Testis (tissue), 3 donors: ENCODE data around the gene SPRYD3. TPM values are rescaled to one million over a fixed set of nuclear protein-coding genes. Genes with fewer than 3 reads are reported as not detected.
A peak's percentile ranks its signal among the peaks of the same experiment; 100 is the strongest.

Source experiments
- DNase-seq: peaks from one replicate; pipeline ENCODE4 v3.0.0-alpha.2; 2019
- H3K27ac ChIP-seq, 2 donors: fragments of 200-600 bp; sonication (generic); one replicate each; pipeline ENCODE4 v1.5.1; 2019
- H3K27me3 ChIP-seq: fragments of 200-600 bp; sonication (generic); one replicate; pipeline ENCODE4 v1.5.1; 2019
- H3K36me3 ChIP-seq: fragments of 200-600 bp; sonication (generic); one replicate; pipeline ENCODE4 v1.5.1; 2017; ENCODE audit warnings: low read depth; ENCODE audit errors: missing control alignments
- H3K4me1 ChIP-seq: fragments of 200-600 bp; sonication (generic); one replicate; pipeline ENCODE4 v1.5.1; 2019
- H3K4me3 ChIP-seq, 2 donors: fragments of 200-600 bp; sonication (generic); one replicate each; pipeline ENCODE4 v1.5.1; 2017 to 2019
- H3K9me3 ChIP-seq: fragments of 200-600 bp; sonication (generic); one replicate; pipeline ENCODE4 v1.5.1; 2017
- CTCF ChIP-seq, 3 experiments: fragments of 450-650 bp in 2 of 3; fragments of 200-600 bp in 1 of 3; sonication (generic) in 1 of 3; IDR thresholded peaks; one replicate each; pipeline ENCODE4 v1.5.1; 2016 to 2019; ENCODE audit warnings: antibody characterized with exemption in 3 of 3, mild to moderate bottlenecking in 2 of 3, moderate library complexity in 1 of 3
- POLR2A ChIP-seq: fragments of 450-650 bp; IDR thresholded peaks from one replicate; pipeline ENCODE4 v1.6.1; 2017; ENCODE audit warnings: antibody characterized with exemption, mild to moderate bottlenecking, moderate library complexity
- WGBS, 2 donors: methylation state at CpG; one replicate each; pipeline ENCODE4 v1.1.5; 2018; 5-methylcytosine and 5-hydroxymethylcytosine counted together
- intact Hi-C: fragments of 100-400 bp; cut with DNase I; formaldehyde crosslinking; loops from one replicate; pipeline ENCODE4 v1.15.1; 2023; ENCODE audit warnings: low total_unique reads
- polyA plus RNA-seq: library from polyadenylated mRNA; stranded (reverse); fragments of 350-450 nt; fragmentation: Illumina TruSeq; extraction: RNeasy Lipid Tissue Mini Kit (QIAGEN cat#74804); gene quantifications from one replicate; pipeline ENCODE4 v1.2.3, GENCODE V29; 2014; ENCODE audit warnings: low read depth, low replicate concordance; ENCODE audit not compliant: insufficient read depth
- total RNA-seq, 2 donors: library from RNA; depleted of rRNA; stranded (reverse); fragments of >200 nt; gene quantifications; one replicate each; pipeline ENCODE4 v1.2.3, GENCODE V29; 2016

SPRYD3 gene
- total and polyA plus RNA-seq, 3 donors from 2014 or later: 27.7 to 29.5 (median 29.5) TPM

GRCh38 chr12:53047221-53048032 lies 31.8 kb downstream of the SPRYD3 start:
- Histone ChIP-seq H3K9me3 (no peaks in the 10 kb centered on the region), H3K36me3 (no peaks in the 10 kb centered on the region), H3K27ac (peak overlapping the region; percentile 92 to 99), H3K4me3 (peak overlapping the region; percentile 62 to 88), H3K27me3 (no peaks in the 10 kb centered on the region), H3K4me1 (peaks cover 70% of the 10 kb centered on the region)
- WGBS, 2 donors: 0% methylated on average over 29 of the region's 94 CpGs; no CpG with 5 or more reads in 1 of the 2 donors
- TF ChIP-seq CTCF (IDR thresholded peaks at IDR 0.05) (peak in 1 of 3 experiments; percentile 41), POLR2A (no peak)
- intact Hi-C loops: no loop called here
- peak; percentile 79 for DNase-seq

- Histone ChIP-seq H3K27me3 (no peaks in the 10 kb centered on the region), H3K4me3 (peak overlapping the region; percentile 76 to 88), H3K4me1 (peaks cover 64% of the 10 kb centered on the region), H3K36me3 (no peaks in the 10 kb centered on the region), H3K9me3 (no peaks in the 10 kb centered on the region), H3K27ac (peak overlapping the region; percentile 94 to 99)
- 0% methylated on average over 29 to 32 of the region's 44 CpGs for WGBS, 2 donors
- DNase-seq: peak; percentile 93
- peak; percentile 91 for TF ChIP-seq POLR2A
- TF ChIP-seq CTCF (IDR thresholded peaks at IDR 0.05): no peak
- intact Hi-C loops: no loop called here
These were observed 32.5 kb downstream of the SPRYD3 start for GRCh38 chr12:53046655-53047220.

GRCh38 chr12:53045696-53046045 lies 33.5 kb downstream of the SPRYD3 start:
- peaks cover 53% of the 10 kb centered on the region for H3K4me1 ChIP-seq
- peak overlapping the region; percentile 94 to 99 for H3K27ac ChIP-seq
- no peak for TF ChIP-seq POLR2A
- no peak for TF ChIP-seq CTCF (IDR thresholded peaks at IDR 0.05)
- H3K9me3 ChIP-seq: no peaks in the 10 kb centered on the region
- no peaks in the 10 kb centered on the region for H3K27me3 ChIP-seq
- DNase-seq: no peak
- no peaks in the 10 kb centered on the region for H3K36me3 ChIP-seq
- WGBS, 2 donors: 40 to 57% methylated on average over 5 of the region's 5 CpGs
- intact Hi-C loops: no loop called here
- peak overlapping the region; percentile 76 to 88 for H3K4me3 ChIP-seq

GRCh38 chr12:53044896-53045695 lies 34.1 kb downstream of the SPRYD3 start:
- Histone ChIP-seq H3K27ac (peak overlapping the region; percentile 94 to 99), H3K27me3 (no peaks in the 10 kb centered on the region), H3K9me3 (no peaks in the 10 kb centered on the region), H3K36me3 (no peaks in the 10 kb centered on the region), H3K4me3 (peak overlapping the region in 1 of 2 donors; percentile 88), H3K4me1 (peaks cover 48% of the 10 kb centered on the region)
- WGBS, 2 donors: 43 to 70% methylated on average over 4 of the region's 4 CpGs
- intact Hi-C loops: no loop called here
- no peak for TF ChIP-seq POLR2A
- no peak for TF ChIP-seq CTCF (IDR thresholded peaks at IDR 0.05)
- DNase-seq: no peak
